SH-SY5Y (cell line): ENCODE data around the gene GPR39.
A peak's percentile ranks its signal among the peaks of the same experiment; 100 is the strongest.

Experiments
- GATA2 ChIP-seq: IDR thresholded peaks from 2 replicates; pipeline ENCODE4 v1.6.1; 2011; ENCODE audit warnings: mild to moderate bottlenecking, low read depth, low read length
- GATA3 ChIP-seq: IDR thresholded peaks from 2 replicates; pipeline ENCODE4 v1.6.1; 2011; ENCODE audit warnings: low read depth, mild to moderate bottlenecking, low read length, moderate library complexity

Gene GPR39

GRCh38 chr2:132446444-132446843 lies 29.8 kb downstream of the GPR39 start:
- TF ChIP-seq GATA2 (no peak), GATA3 (no peak)

- TF ChIP-seq GATA3 (no peak), GATA2 (no peak)
Measured at GRCh38 chr2:132448331-132448730, 31.7 kb downstream of the GPR39 start.

DNA sequence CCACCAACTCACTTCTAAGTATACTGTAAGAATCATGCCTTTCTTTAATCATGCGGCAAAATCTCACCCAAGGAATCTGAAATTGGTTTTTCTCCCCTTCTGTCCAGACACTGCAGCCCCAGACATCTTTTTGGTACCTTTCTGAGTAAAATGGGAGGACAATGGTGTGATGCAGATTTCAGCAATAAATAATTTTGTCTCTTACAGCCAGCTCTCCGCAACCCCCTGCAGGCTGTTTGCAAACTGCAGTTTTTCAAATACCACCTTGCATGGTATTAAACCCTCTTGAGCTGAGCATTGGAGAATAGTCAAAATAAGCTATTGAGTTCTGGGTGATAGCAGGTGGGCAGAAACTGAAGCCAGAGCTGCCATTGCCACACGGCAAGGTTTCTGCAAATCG lies 32.2 kb downstream of the GPR39 start:
- TF ChIP-seq GATA2: no peak
- TF ChIP-seq GATA3: no peak

- TF ChIP-seq GATA2 (no peak), GATA3 (no peak)
Measured at GRCh38 chr2:132449868-132450267, 33.3 kb downstream of the GPR39 start.

DNA sequence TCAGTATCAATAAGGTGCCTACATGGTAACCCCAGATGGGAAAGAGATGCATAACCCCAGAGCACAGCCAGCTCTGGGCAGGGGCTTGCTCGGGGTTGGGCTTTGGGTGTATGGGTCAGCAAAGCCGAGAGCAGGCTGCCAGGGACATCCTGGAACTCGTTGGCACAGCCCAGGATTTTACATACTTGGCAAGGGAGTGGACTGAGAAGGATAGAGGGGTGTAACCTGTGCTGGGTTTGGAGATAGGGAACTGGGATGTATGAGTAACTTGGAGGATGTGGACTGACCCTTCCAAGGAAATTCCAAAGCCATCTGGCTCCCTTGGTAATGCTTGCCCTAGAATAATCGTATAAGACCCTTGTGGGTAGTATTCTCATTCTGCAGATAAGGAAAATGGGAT lies 44.2 kb downstream of the GPR39 start:
- TF ChIP-seq GATA3 (no peak), GATA2 (no peak)

- TF ChIP-seq GATA3 (no peak), GATA2 (no peak)
Measured at GRCh38 chr2:132462236-132462635, 45.6 kb downstream of the GPR39 start.

DNA sequence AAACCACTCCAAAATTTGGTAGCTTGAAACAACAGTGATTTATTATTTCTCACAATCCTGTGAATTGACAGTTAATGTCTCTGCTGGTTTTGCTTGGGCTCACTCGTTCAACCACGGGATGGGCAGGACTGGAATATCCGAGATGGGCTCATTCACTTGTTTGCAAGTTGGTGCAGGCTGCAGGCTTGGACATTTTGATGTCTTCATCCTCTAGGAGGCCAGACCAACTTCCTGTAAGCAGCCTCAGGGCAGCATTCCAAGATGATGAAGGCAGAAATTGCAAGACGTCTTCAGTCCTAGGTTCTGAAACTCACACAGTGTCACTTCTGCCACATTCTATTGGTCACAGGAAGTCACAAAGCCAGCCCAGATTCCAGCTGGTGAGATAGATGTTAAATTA lies 47.1 kb downstream of the GPR39 start:
- TF ChIP-seq GATA3 (no peak), GATA2 (no peak)

DNA sequence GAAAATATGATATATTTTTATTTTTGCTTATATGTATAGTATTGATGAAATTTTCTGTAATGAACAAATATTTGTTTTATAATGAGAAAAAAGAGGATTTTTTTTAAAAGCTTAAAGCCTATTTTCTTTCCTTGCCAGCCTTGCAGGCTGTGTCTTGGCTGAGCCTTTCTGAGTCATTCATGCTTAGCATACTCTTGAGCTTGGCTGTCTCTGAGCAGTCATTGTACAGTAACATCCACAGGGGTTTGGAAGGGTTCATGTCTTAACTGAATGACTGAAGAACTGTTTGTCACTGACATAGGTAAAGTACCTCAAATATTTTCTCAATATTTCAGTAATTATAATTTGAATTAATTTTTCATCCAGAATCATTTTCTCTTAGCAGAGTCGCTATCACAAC lies 49.3 kb downstream of the GPR39 start:
- TF ChIP-seq GATA3 (no peak), GATA2 (no peak)

DNA sequence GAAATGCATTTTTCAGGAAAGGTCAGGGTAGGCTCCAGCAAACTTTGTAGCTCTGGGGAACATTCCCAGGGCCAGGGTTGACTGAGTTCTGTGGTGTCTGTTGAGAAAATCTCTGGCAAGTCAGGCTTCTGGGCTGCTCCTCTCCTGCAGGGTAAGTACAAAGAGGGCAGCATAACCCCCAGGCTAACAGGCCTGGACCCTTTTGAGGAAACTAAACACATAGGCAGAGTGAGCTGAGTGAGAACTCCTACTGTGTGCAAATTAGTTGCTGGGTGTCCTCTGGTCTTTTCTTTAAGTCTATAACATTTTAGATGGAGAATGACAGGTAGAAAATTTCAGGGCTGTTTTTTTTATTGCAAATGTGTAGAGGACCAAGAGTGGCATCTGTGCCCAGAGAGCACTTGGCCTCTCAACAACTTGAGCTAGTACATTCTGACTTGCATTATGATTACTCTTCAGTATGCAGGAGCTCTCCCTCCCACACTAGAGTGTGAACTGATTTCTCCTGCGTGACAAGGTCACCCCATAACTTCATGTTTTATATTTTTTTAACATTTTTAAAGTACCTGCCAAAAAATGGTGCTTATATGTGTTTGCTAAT lies 49.9 kb downstream of the GPR39 start:
- no peak for TF ChIP-seq GATA2
- no peak for TF ChIP-seq GATA3

GRCh38 chr2:132468821-132469675 lies 52.4 kb downstream of the GPR39 start:
- TF ChIP-seq GATA3: no peak
- no peak for TF ChIP-seq GATA2

DNA sequence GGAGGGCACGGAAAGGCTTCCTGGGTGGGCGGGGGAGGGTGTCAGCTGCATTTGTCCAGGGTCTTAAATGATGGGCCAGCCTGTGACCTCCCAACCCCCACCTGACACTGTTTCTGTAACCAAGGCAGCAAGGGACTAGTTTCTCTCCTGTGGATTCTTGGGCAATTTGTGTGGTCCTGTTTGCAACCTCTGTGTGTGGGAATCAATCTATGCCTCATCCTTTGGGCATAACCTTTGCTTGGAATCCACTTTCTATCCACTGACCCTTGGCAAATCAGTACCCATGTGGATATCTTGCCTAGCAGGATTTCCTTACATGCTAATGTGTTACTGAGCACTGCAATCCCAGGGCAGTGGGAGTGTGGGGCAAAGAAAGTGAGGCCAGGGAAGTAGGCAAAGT lies 54.1 kb downstream of the GPR39 start:
- TF ChIP-seq GATA2: no peak
- no peak for TF ChIP-seq GATA3

GRCh38 chr2:132473174-132473883 lies 56.7 kb downstream of the GPR39 start:
- TF ChIP-seq GATA3 (peak; percentile 97), GATA2 (peak; percentile 88)

DNA sequence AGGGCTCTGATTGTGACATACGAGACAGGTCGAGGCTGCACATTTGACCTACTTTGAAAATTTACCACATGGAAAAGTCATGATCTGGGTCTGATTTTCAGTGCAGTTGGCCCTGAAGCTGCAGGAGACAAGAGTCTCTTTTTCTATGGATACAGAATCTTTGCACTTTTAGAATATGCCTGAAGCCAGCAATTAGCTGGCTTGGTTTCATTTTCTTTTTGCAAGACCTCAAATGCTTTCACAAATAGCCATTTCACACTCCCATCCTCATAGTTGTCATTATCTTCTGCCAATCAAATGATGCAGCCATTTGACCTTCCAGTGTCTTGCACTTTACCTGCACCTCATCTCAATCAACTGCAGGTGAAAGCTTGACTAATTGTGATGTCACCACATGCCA lies 59.0 kb downstream of the GPR39 start:
- TF ChIP-seq GATA3: no peak
- TF ChIP-seq GATA2: no peak

- TF ChIP-seq GATA3: no peak
- no peak for TF ChIP-seq GATA2
Measured at GRCh38 chr2:132477436-132477835, 60.8 kb downstream of the GPR39 start.

GRCh38 chr2:132477962-132478361 lies 61.4 kb downstream of the GPR39 start:
- TF ChIP-seq GATA2 (no peak), GATA3 (no peak)
